SK-N-MC (cell line): ENCODE data around the gene MRAP.

ENCODE experiments used
- DNase-seq: peaks from one replicate; pipeline ENCODE4 v3.0.0-alpha.2; 2011; ENCODE audit warnings: low read depth, low spot score
- H3K27ac ChIP-seq: fragments of 200-600 bp; sonication (generic); 2 replicates; pipeline ENCODE4 v1.5.1; 2016; ENCODE audit warnings: mixed run types
- H3K36me3 ChIP-seq: fragments of 200-600 bp; sonication (generic); 2 replicates; pipeline ENCODE4 v1.6.1; 2017; ENCODE audit warnings: antibody characterized with exemption, low read length, mixed read lengths; ENCODE audit not compliant: insufficient read depth
- H3K4me3 ChIP-seq: fragments of 200-600 bp; sonication (generic); 2 replicates; pipeline ENCODE4 v1.5.1; 2016
- H3K9ac ChIP-seq: fragments of 200-600 bp; sonication (generic); 2 replicates; pipeline ENCODE4 v1.8.0; 2017; ENCODE audit warnings: mixed run types, mixed read lengths; ENCODE audit not compliant: insufficient read length
- H3K9me3 ChIP-seq: fragments of 200-600 bp; sonication (generic); 2 replicates; pipeline ENCODE4 v1.6.1; 2017; ENCODE audit warnings: low read depth, mild to moderate bottlenecking, antibody characterized with exemption, low read length, moderate library complexity, mixed read lengths
- EZH2 ChIP-seq: fragments of 200-600 bp; sonication (generic); IDR thresholded peaks from one replicate; pipeline ENCODE4 v1.6.1; 2017; ENCODE audit warnings: antibody characterized with exemption
- FOXP2 ChIP-seq: optimal IDR thresholded peaks from 2 replicates; pipeline ENCODE3; 2011; ENCODE audit warnings: mild to moderate bottlenecking, moderate library complexity; ENCODE audit not compliant: insufficient read depth; ENCODE audit errors: extremely low read length, control extremely low read depth
- POLR2AphosphoS5 ChIP-seq: IDR thresholded peaks from 2 replicates; pipeline ENCODE4 v1.6.1; 2012; ENCODE audit warnings: mild to moderate bottlenecking, low read depth, low read length, borderline replicate concordance

MRAP gene

DNA sequence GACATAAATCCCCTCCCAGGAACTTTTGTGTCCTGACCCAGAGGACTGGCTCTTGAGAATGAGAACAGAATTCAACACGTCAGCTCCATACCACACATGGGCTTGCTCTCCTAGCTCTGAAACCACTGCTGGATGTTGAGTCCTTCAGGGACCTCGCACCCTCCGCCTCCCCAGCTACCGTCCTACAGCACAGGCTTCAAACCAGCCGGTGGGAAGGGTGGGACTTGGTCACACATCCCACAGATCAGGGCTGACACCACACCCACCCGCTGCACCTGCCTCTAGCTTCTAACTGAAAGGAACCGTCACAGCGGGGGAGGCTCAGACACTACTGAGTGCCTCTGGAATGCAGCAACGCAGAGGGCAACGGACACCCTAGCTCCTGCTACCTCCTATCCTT lies 24.0 kb downstream of the MRAP start:
- Histone ChIP-seq H3K9ac (no peak overlapping the region), H3K36me3 (peaks cover 97% of the 10 kb centered on the region), H3K4me3 (no peak overlapping the region), H3K9me3 (no peaks in the 10 kb centered on the region), H3K27ac (no peak overlapping the region)
- DNase-seq = no peak
- TF ChIP-seq FOXP2 (no peak), EZH2 (no peak)

GRCh38 chr21:32325706-32326105 lies 27.1 kb downstream of the MRAP start:
- Histone ChIP-seq H3K36me3 (peaks cover 96% of the 10 kb centered on the region), H3K9me3 (no peaks in the 10 kb centered on the region), H3K27ac (no peak overlapping the region), H3K9ac (no peak overlapping the region), H3K4me3 (no peak overlapping the region)
- DNase-seq = no peak
- TF ChIP-seq EZH2 (no peak), FOXP2 (no peak), POLR2AphosphoS5 (no peak)

DNA sequence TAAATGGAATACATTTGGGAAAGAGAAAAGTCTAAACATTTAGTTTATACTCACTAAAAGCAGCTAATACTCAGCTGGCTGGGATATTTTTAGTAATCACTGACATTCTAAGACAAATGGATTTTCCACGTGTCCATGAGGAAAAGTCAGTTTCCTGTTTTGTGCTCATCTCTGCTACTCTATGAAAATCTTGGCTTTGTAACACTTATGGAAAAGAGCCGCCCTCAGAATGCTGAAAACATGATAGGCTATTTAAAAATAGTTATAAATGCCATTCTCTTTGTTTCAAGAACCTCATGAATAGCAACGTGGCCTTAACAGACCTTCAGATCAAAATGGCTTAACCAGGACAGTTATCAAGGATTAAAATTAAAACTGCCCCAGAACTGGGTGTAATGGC lies 29.9 kb downstream of the MRAP start:
- DNase-seq = no peak
- Histone ChIP-seq H3K4me3 (no peak overlapping the region), H3K9ac (no peak overlapping the region), H3K36me3 (peaks cover 97% of the 10 kb centered on the region), H3K27ac (no peak overlapping the region), H3K9me3 (no peaks in the 10 kb centered on the region; the same call in 1 of the 2 replicates)
- TF ChIP-seq FOXP2 = no peak

DNA sequence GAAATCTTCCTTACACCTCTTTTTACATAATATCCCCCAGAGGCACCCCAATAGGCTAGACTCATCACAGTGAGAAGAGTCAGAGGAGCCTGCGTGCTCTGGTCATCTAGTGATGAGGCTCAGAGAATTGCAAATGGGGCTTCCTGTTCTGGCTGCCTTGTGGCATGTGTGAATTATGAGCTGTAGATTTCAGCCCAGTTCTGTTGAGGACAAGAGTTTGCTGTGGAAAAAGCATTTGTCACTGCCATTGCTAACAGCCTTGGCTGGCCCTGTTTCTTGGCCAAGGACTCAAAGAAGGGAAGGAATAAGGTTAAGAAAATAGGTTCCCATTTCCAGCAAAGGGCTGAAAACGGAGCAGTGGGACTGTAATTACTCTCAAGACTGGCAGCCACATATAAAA lies 30.7 kb downstream of the MRAP start:
- no peak for TF ChIP-seq EZH2
- no peak for TF ChIP-seq POLR2AphosphoS5
- no peak overlapping the region for H3K27ac ChIP-seq
- peaks cover 97% of the 10 kb centered on the region for H3K36me3 ChIP-seq
- H3K9me3 ChIP-seq = no peaks in the 10 kb centered on the region; the same call in 1 of the 2 replicates
- H3K4me3 ChIP-seq = no peak overlapping the region
- H3K9ac ChIP-seq = no peak overlapping the region
- no peak for DNase-seq

DNA sequence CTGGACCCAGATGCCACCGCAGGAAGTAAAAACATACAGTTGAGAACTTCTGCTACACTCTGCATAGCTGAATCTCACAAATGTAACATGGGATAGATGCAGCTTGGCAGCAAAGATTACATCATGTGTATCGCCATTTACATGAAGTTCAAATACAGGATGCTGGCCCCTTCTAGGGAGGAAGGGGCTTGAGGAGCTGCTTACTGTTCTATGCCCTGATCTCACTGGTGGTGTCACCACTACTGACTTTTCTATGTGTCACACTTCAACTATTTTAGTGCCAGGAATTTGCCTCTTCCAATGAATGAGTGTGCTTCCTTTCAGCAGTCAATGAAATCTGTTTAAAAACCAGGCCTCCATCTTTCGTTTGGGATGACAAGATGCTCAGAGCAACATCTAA lies 31.1 kb downstream of the MRAP start:
- H3K27ac ChIP-seq = no peak overlapping the region
- no peak for DNase-seq

GRCh38 chr21:32330784-32331311 lies 32.2 kb downstream of the MRAP start:
- no peak for DNase-seq
- TF ChIP-seq FOXP2 (no peak), POLR2AphosphoS5 (no peak), EZH2 (no peak)
- Histone ChIP-seq H3K9ac (no peak overlapping the region), H3K27ac (no peak overlapping the region), H3K36me3 (peaks cover 97% of the 10 kb centered on the region), H3K4me3 (no peak overlapping the region), H3K9me3 (no peaks in the 10 kb centered on the region; the same call in 1 of the 2 replicates)

More for the DNA sequence above, 31.1 kb downstream of the MRAP start:
- H3K9ac ChIP-seq = no peak overlapping the region
- no peaks in the 10 kb centered on the region; the same call in 1 of the 2 replicates for H3K9me3 ChIP-seq
- TF ChIP-seq POLR2AphosphoS5 (no peak), FOXP2 (no peak), EZH2 (no peak)
- H3K4me3 ChIP-seq = no peak overlapping the region
- peaks cover 97% of the 10 kb centered on the region for H3K36me3 ChIP-seq

- no peak for DNase-seq
- Histone ChIP-seq H3K36me3 (peaks cover 96% of the 10 kb centered on the region), H3K9ac (no peak overlapping the region), H3K9me3 (no peaks in the 10 kb centered on the region; the same call in 1 of the 2 replicates), H3K27ac (no peak overlapping the region), H3K4me3 (no peak overlapping the region)
- TF ChIP-seq EZH2 (no peak), POLR2AphosphoS5 (no peak), FOXP2 (no peak)
Observed at GRCh38 chr21:32331444-32332305, 33.0 kb downstream of the MRAP start.

DNA sequence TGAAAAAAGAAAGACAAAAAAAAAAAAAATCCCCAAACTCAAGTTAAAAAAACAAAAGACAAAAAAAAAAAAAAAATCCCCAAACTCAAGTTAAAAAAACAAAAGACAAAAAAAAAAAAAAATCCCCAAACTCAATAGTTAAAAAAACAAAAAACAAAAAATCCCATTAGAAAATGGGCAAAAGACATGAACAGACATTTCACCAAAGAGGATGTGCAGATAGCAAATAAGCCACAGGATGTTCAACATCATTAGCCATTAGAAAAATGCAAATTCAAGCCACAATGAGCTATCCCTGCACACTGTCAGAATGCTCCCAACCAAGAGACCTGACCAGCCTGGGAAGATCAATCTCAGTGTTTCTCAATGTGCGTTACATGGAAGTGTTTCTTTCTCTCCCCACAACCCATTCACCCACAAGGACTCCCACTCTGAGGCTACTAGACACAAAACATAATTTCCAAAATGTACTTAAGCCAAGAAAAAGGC lies 33.9 kb downstream of the MRAP start:
- Histone ChIP-seq H3K27ac (no peak overlapping the region), H3K4me3 (no peak overlapping the region), H3K9ac (no peak overlapping the region), H3K9me3 (no peaks in the 10 kb centered on the region; the same call in 1 of the 2 replicates), H3K36me3 (peaks cover 97% of the 10 kb centered on the region)
- DNase-seq = no peak
- no peak for TF ChIP-seq POLR2AphosphoS5
- TF ChIP-seq FOXP2 = no peak
- no peak for TF ChIP-seq EZH2
